BLaER1 (cell line): ENCODE measurements around the gene KLHDC4.
A peak's percentile ranks its signal among the peaks of the same experiment; 100 is the strongest.

ENCODE experiments used
- H3K27ac ChIP-seq: shearing (Covaris generic); formaldehyde crosslinking; 2 replicates; pipeline ENCODE4 v1.8.1; 2022
- H3K27me3 ChIP-seq: shearing (Covaris generic); formaldehyde crosslinking; 2 replicates; pipeline ENCODE4 v1.8.1; 2022
- H3K36me3 ChIP-seq: shearing (Covaris generic); formaldehyde crosslinking; 2 replicates; pipeline ENCODE4 v1.8.1; 2022
- H3K4me1 ChIP-seq: shearing (Covaris generic); formaldehyde crosslinking; 2 replicates; pipeline ENCODE4 v1.8.1; 2022
- H3K4me2 ChIP-seq: shearing (Covaris generic); formaldehyde crosslinking; 2 replicates; pipeline ENCODE4 v1.8.1; 2022
- H3K4me3 ChIP-seq: shearing (Covaris generic); formaldehyde crosslinking; 2 replicates; pipeline ENCODE4 v1.8.1; 2022
- H3K9ac ChIP-seq: shearing (Covaris generic); formaldehyde crosslinking; 2 replicates; pipeline ENCODE4 v1.8.1; 2022
- H3K9me3 ChIP-seq: shearing (Covaris generic); formaldehyde crosslinking; 2 replicates; pipeline ENCODE4 v1.8.1; 2022
- H4K20me1 ChIP-seq: shearing (Covaris generic); formaldehyde crosslinking; 2 replicates; pipeline ENCODE4 v1.8.1; 2022
- Cebpa-rat ChIP-seq: shearing (Covaris generic); IDR thresholded peaks from 2 replicates; pipeline ENCODE4 v1.8.1; 2022

Gene KLHDC4

GRCh38 chr16:87695534-87695933, 70.3 kb downstream of the KLHDC4 start:
- Histone ChIP-seq H3K27me3 (no peaks in the 10 kb centered on the region), H3K4me1 (peaks cover 99% of the 10 kb centered on the region), H3K9ac (no peak overlapping the region; the same call in 1 of the 2 replicates), H4K20me1 (0 out of 2 replicates have a peak, but pooled peaks cover 6% of the 10 kb centered on the region), H3K27ac (peak overlapping the region; percentile 99), H3K36me3 (peaks cover 39% of the 10 kb centered on the region), H3K4me3 (no peak overlapping the region), H3K4me2 (peak overlapping the region; percentile 95), H3K9me3 (no peaks in the 10 kb centered on the region)
- no peak for TF ChIP-seq Cebpa-rat

GRCh38 chr16:87694441-87695125, 71.2 kb downstream of the KLHDC4 start:
- H3K36me3 ChIP-seq, result peaks cover 39% of the 10 kb centered on the region
- no peaks in the 10 kb centered on the region for H3K9me3 ChIP-seq
- peak overlapping the region; percentile 95 for H3K4me2 ChIP-seq
- no peak for TF ChIP-seq Cebpa-rat
- H3K4me1 ChIP-seq, result peaks cover 91% of the 10 kb centered on the region
- H3K4me3 ChIP-seq, result no peak overlapping the region
- peak overlapping the region; percentile 35; the same call in 1 of the 2 replicates for H3K9ac ChIP-seq
- H4K20me1 ChIP-seq, result 0 out of 2 replicates have a peak, but pooled peaks cover 6% of the 10 kb centered on the region
- no peaks in the 10 kb centered on the region for H3K27me3 ChIP-seq
- peak overlapping the region; percentile 99 for H3K27ac ChIP-seq

- Histone ChIP-seq H3K9me3 (no peaks in the 10 kb centered on the region), H4K20me1 (0 out of 2 replicates have a peak, but pooled peaks cover 6% of the 10 kb centered on the region), H3K9ac (0 out of 2 replicates have a peak overlapping the region, but pooled peaks have one; percentile 35), H3K27ac (peak overlapping the region; percentile 99; the same call in 1 of the 2 replicates), H3K36me3 (peaks cover 39% of the 10 kb centered on the region), H3K4me2 (peak overlapping the region; percentile 95), H3K27me3 (no peaks in the 10 kb centered on the region), H3K4me3 (no peak overlapping the region), H3K4me1 (peaks cover 83% of the 10 kb centered on the region)
- TF ChIP-seq Cebpa-rat, result no peak
These were observed 72.0 kb downstream of the KLHDC4 start for GRCh38 chr16:87693827-87694226.

DNA sequence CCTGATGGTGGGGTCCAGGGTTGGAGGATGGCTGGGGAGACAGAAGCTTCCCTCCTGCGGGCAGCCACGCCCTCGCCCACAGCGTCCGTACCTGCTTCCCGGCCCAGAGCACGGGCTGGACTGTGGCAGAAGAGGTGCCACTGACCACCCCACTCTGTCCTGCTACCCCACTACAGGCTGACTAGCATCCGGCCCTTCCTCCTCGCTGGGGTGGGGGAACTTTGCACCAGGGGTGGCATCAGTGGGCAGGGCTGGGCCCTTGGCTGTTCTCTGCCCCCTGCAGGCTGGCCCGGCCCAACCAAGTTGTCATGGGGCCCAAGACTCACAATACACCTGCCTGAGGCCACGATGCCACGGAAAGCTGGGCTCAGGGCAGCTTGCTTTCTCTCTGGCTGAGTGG, 73.0 kb downstream of the KLHDC4 start:
- H3K4me2 ChIP-seq, result peak overlapping the region; percentile 83
- no peak overlapping the region for H3K9ac ChIP-seq
- peaks cover 73% of the 10 kb centered on the region for H3K4me1 ChIP-seq
- 0 out of 2 replicates have a peak, but pooled peaks cover 6% of the 10 kb centered on the region for H4K20me1 ChIP-seq
- TF ChIP-seq Cebpa-rat, result no peak
- H3K36me3 ChIP-seq, result peaks cover 39% of the 10 kb centered on the region
- no peaks in the 10 kb centered on the region for H3K27me3 ChIP-seq
- H3K9me3 ChIP-seq, result no peaks in the 10 kb centered on the region
- H3K4me3 ChIP-seq, result no peak overlapping the region
- H3K27ac ChIP-seq, result peak overlapping the region; percentile 30; the same call in 1 of the 2 replicates

GRCh38 chr16:87692176-87692575, 73.6 kb downstream of the KLHDC4 start:
- no peak for TF ChIP-seq Cebpa-rat
- Histone ChIP-seq H3K9ac (no peak overlapping the region; the same call in 1 of the 2 replicates), H3K27me3 (no peaks in the 10 kb centered on the region), H3K9me3 (no peaks in the 10 kb centered on the region), H3K4me2 (peak overlapping the region; percentile 83), H4K20me1 (0 out of 2 replicates have a peak, but pooled peaks cover 6% of the 10 kb centered on the region), H3K27ac (peak overlapping the region; percentile 67; the same call in 1 of the 2 replicates), H3K36me3 (peaks cover 37% of the 10 kb centered on the region), H3K4me3 (no peak overlapping the region), H3K4me1 (peaks cover 73% of the 10 kb centered on the region)

GRCh38 chr16:87691686-87692079, 74.1 kb downstream of the KLHDC4 start:
- peaks cover 69% of the 10 kb centered on the region for H3K4me1 ChIP-seq
- TF ChIP-seq Cebpa-rat, result no peak
- H4K20me1 ChIP-seq, result 0 out of 2 replicates have a peak, but pooled peaks cover 6% of the 10 kb centered on the region
- H3K27ac ChIP-seq, result peak overlapping the region; percentile 67
- peak overlapping the region; percentile 38; the same call in 1 of the 2 replicates for H3K9ac ChIP-seq
- H3K36me3 ChIP-seq, result peaks cover 32% of the 10 kb centered on the region
- H3K4me3 ChIP-seq, result no peak overlapping the region
- peak overlapping the region; percentile 83 for H3K4me2 ChIP-seq
- H3K9me3 ChIP-seq, result no peaks in the 10 kb centered on the region
- H3K27me3 ChIP-seq, result no peaks in the 10 kb centered on the region

- no peak for TF ChIP-seq Cebpa-rat
- Histone ChIP-seq H3K27ac (peak overlapping the region; percentile 67), H3K9me3 (no peaks in the 10 kb centered on the region), H3K9ac (peak overlapping the region; percentile 38; the same call in 1 of the 2 replicates), H4K20me1 (0 out of 2 replicates have a peak, but pooled peaks cover 6% of the 10 kb centered on the region), H3K36me3 (peaks cover 26% of the 10 kb centered on the region), H3K4me1 (peaks cover 63% of the 10 kb centered on the region), H3K4me2 (peak overlapping the region; percentile 83), H3K27me3 (no peaks in the 10 kb centered on the region), H3K4me3 (no peak overlapping the region)
These were observed 74.7 kb downstream of the KLHDC4 start for GRCh38 chr16:87690911-87691685.

DNA sequence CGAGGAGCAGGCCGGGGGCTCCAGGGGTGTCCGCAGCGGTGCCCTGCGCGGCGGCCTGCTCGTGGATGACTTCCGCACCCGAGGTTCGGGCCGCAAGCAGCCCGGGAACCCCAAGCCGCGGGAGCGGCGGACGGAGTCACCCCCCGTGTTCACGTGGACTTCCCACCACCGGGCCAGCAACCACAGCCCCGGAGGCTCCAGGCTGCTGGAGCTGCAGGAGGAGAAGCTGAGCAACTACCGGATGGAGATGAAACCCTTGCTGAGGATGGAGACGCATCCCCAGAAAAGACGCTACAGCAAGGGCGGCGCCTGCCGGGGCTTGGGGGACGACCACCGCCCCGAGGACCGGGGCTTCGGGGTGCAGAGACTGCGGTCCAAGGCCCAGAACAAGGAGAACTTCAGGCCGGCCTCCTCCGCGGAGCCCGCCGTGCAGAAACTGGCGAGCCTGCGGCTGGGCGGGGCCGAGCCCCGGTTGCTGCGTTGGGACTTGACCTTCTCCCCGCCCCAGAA, 75.8 kb downstream of the KLHDC4 start:
- TF ChIP-seq Cebpa-rat, result no peak
- H3K36me3 ChIP-seq, result peaks cover 15% of the 10 kb centered on the region
- H3K9me3 ChIP-seq, result no peaks in the 10 kb centered on the region

More for the DNA sequence above, 75.8 kb downstream of the KLHDC4 start:
- H3K27ac ChIP-seq, result no peak overlapping the region
- H4K20me1 ChIP-seq, result 0 out of 2 replicates have a peak, but pooled peaks cover 6% of the 10 kb centered on the region
- H3K9ac ChIP-seq, result no peak overlapping the region
- H3K27me3 ChIP-seq, result no peaks in the 10 kb centered on the region
- H3K4me1 ChIP-seq, result peaks cover 52% of the 10 kb centered on the region
- H3K4me3 ChIP-seq, result no peak overlapping the region
- no peak overlapping the region for H3K4me2 ChIP-seq
